Measurements from ENCODE around the gene NAALADL2.

GRCh38 chr3:175580318-175580717 lies 721.2 kb downstream of the NAALADL2 start:
- TF ChIP-seq CTCF (IDR thresholded peaks at IDR 0.05) (no peak), ZFX (IDR thresholded peaks at IDR 0.05; ENCODE audit: borderline replicate concordance) (no peak)
